Caco-2 (cell line): Measurements from ENCODE around the gene FFAR3. TPM values are rescaled to one million over a fixed set of nuclear protein-coding genes. Genes with fewer than 3 reads are reported as not detected.
A peak's percentile ranks its signal among the peaks of the same experiment; 100 is the strongest.

Experiments used
- BruUV-seq: library from RNA; stranded (reverse); fragments of 400-500 nt; replicated peaks from 2 replicates; lab custom pipeline; 2021; lab: Mats Ljungman, UMichigan
- CTCF ChIA-PET: fragments of 300-600 bp; sonication (Branson Sonifier 250); formaldehyde crosslinking; loops from one replicate; lab custom pipeline; 2022; ENCODE audit warnings: antibody characterized with exemption; lab: Charles Lee
- POLR2A ChIA-PET: fragments of 300-600 bp; sonication (Branson Sonifier 250); formaldehyde crosslinking; loops from one replicate; lab custom pipeline; 2022; ENCODE audit warnings: antibody characterized with exemption; lab: Charles Lee
- DNase-seq, 2 experiments: peaks; one replicate each; pipeline versions ENCODE4 v3.0.0 to v3.0.0-alpha.2; 2020 to 2022
- H3K27me3 ChIP-seq: replicated peaks from 2 replicates; pipeline ENCODE4 v1.6.0; 2011; ENCODE audit warnings: low read length; ENCODE audit not compliant: control insufficient read depth, insufficient read depth
- H3K36me3 ChIP-seq: 2 replicates; pipeline ENCODE4 v1.5.1; 2011; ENCODE audit warnings: low read length; ENCODE audit not compliant: control insufficient read depth, insufficient read depth
- H3K4me1 ChIP-seq: fragments of 250-450 bp; sonication (Bioruptor Pico); 2 replicates; pipeline ENCODE4 v1.5.1; 2020; ENCODE audit warnings: mild to moderate bottlenecking
- H3K4me3 ChIP-seq: 2 replicates; pipeline ENCODE4 v1.5.1; 2011; ENCODE audit warnings: low read depth, mild to moderate bottlenecking, control low read depth, low read length
- H3K9me3 ChIP-seq: fragments of 250-450 bp; sonication (Bioruptor Pico); 2 replicates; pipeline ENCODE4 v1.5.1; 2020; ENCODE audit warnings: mild to moderate bottlenecking, moderate library complexity
- H3K27ac Mint-ChIP-seq: one replicate; pipeline ENCODE4 v1.8.0; 2022; ENCODE audit warnings: mixed read lengths; ENCODE audit not compliant: unreplicated experiment
- H3K27me3 Mint-ChIP-seq: one replicate; pipeline ENCODE4 v1.8.0; 2022; ENCODE audit warnings: mixed read lengths; ENCODE audit not compliant: insufficient read depth, unreplicated experiment
- H3K36me3 Mint-ChIP-seq: one replicate; pipeline ENCODE4 v1.8.0; 2022; ENCODE audit warnings: mild to moderate bottlenecking, mixed read lengths; ENCODE audit not compliant: insufficient read depth, unreplicated experiment
- H3K4me1 Mint-ChIP-seq: one replicate; pipeline ENCODE4 v1.8.0; 2022; ENCODE audit warnings: low read depth, mixed read lengths; ENCODE audit not compliant: unreplicated experiment
- H3K4me3 Mint-ChIP-seq: one replicate; pipeline ENCODE4 v1.8.0; 2022; ENCODE audit warnings: mild to moderate bottlenecking, moderate library complexity, mixed read lengths; ENCODE audit not compliant: unreplicated experiment
- H3K9me3 Mint-ChIP-seq: one replicate; pipeline ENCODE4 v1.8.0; 2022; ENCODE audit warnings: mixed read lengths; ENCODE audit not compliant: unreplicated experiment
- CTCF ChIP-seq, 2 experiments: fragments of 200-600 bp in 1 of 2; IDR thresholded peaks; 1 replicate in 1 of 2; 2 replicates in 1 of 2; pipeline versions ENCODE4 v1.5.1 to v1.8.0; 2011 to 2022; ENCODE audit warnings: antibody characterized with exemption in 1 of 2, control low read depth in 1 of 2, inconsistent platforms in 1 of 2, low read depth in 1 of 2, low read length in 1 of 2, mild to moderate bottlenecking in 1 of 2, moderate library complexity in 1 of 2; ENCODE audit not compliant: insufficient read depth in 1 of 2, severe bottlenecking in 1 of 2, unreplicated experiment in 1 of 2
- intact Hi-C: fragments of 100-400 bp; cut with micrococcal nuclease; formaldehyde crosslinking; loops from one replicate; pipeline ENCODE4 v1.10.0; 2022; ENCODE audit not compliant: unreplicated experiment
- total RNA-seq: library from RNA; stranded (reverse); gene quantifications from 2 replicates; pipeline ENCODE4 v1.2.3, GENCODE V29; 2022

Gene FFAR3
- total RNA-seq, 1 experiment from 2014 or later, result not detected

GRCh38 chr19:35309481-35310279 is 48.6 kb upstream of the FFAR3 start:
- H3K36me3 ChIP-seq, result no peaks in the 10 kb centered on the region
- H3K4me1 Mint-ChIP-seq, result peaks cover 18% of the 10 kb centered on the region
- H3K4me3 Mint-ChIP-seq, result peak overlapping the region; percentile 7
- no peaks in the 10 kb centered on the region for H3K27me3 Mint-ChIP-seq
- peaks cover 41% of the 10 kb centered on the region for H3K4me1 ChIP-seq
- DNase-seq, result peak; percentile 81 to 84
- H3K9me3 Mint-ChIP-seq, result no peaks in the 10 kb centered on the region
- peak overlapping the region; percentile 38 for H3K27ac Mint-ChIP-seq
- H3K9me3 ChIP-seq, result no peaks in the 10 kb centered on the region
- POLR2A ChIA-PET, result no interaction called here
- no peaks in the 10 kb centered on the region for H3K27me3 ChIP-seq
- H3K4me3 ChIP-seq, result no peak overlapping the region
- no peak for TF ChIP-seq CTCF (IDR thresholded peaks at IDR 0.05; ENCODE audit: insufficient read depth in 1 of 2, low read depth in 1 of 2, low read length in 1 of 2, severe bottlenecking in 1 of 2, unreplicated experiment in 1 of 2)
- BruUV-seq, result no TSS peak
- intact Hi-C loops, result no loop called here
- H3K36me3 Mint-ChIP-seq, result no peaks in the 10 kb centered on the region
- CTCF ChIA-PET, result interaction anchor here (1.0 kb wide), 1 partner anchor 18 kb away, joined by 3 read pairs; no protein-coding TSS in a partner anchor

GRCh38 chr19:35310331-35310730 is 47.9 kb upstream of the FFAR3 start:
- Histone ChIP-seq H3K27me3 (no peaks in the 10 kb centered on the region), H3K4me1 (peaks cover 41% of the 10 kb centered on the region), H3K36me3 (no peaks in the 10 kb centered on the region), H3K9me3 (no peaks in the 10 kb centered on the region), H3K4me3 (no peak overlapping the region)
- Mint-ChIP-seq H3K4me3 (no peak overlapping the region), H3K27ac (no peak overlapping the region), H3K27me3 (no peaks in the 10 kb centered on the region), H3K9me3 (no peaks in the 10 kb centered on the region), H3K4me1 (peaks cover 18% of the 10 kb centered on the region), H3K36me3 (no peaks in the 10 kb centered on the region)
- intact Hi-C loops, result no loop called here
- no peak for TF ChIP-seq CTCF (IDR thresholded peaks at IDR 0.05; ENCODE audit: insufficient read depth in 1 of 2, low read depth in 1 of 2, low read length in 1 of 2, severe bottlenecking in 1 of 2, unreplicated experiment in 1 of 2)
- no peak for DNase-seq
- no TSS peak for BruUV-seq
- ChIA-PET POLR2A (no interaction called here), CTCF (no interaction called here)

GRCh38 chr19:35310811-35311465 is 47.3 kb upstream of the FFAR3 start:
- Histone ChIP-seq H3K36me3 (no peaks in the 10 kb centered on the region), H3K4me3 (no peak overlapping the region), H3K4me1 (peaks cover 41% of the 10 kb centered on the region), H3K27me3 (no peaks in the 10 kb centered on the region), H3K9me3 (no peaks in the 10 kb centered on the region)
- POLR2A ChIA-PET, result no interaction called here
- CTCF ChIA-PET, result interaction anchor here (0.6 kb wide), 1 partner anchor 168 kb away, joined by 4 read pairs; no protein-coding TSS in a partner anchor
- TF ChIP-seq CTCF (IDR thresholded peaks at IDR 0.05; ENCODE audit: insufficient read depth in 1 of 2, low read depth in 1 of 2, low read length in 1 of 2, severe bottlenecking in 1 of 2, unreplicated experiment in 1 of 2), result no peak
- intact Hi-C loops, result no loop called here
- Mint-ChIP-seq H3K4me3 (no peak overlapping the region), H3K27ac (no peak overlapping the region), H3K4me1 (peaks cover 18% of the 10 kb centered on the region), H3K9me3 (no peaks in the 10 kb centered on the region), H3K27me3 (no peaks in the 10 kb centered on the region), H3K36me3 (no peaks in the 10 kb centered on the region)
- no peak for DNase-seq
- no TSS peak for BruUV-seq
